ENCODE results near the gene LAMA3.

GRCh38 chr18:23932385-23933067 is 243.3 kb downstream of the LAMA3 start:
- no peak for TF ChIP-seq POLR2A (IDR thresholded peaks at IDR 0.05)
- TF ChIP-seq CTCF (IDR thresholded peaks at IDR 0.05), result no peak

All from Peyer's patch (tissue), 4 donors.